Measurements from ENCODE around the gene GPC5.

GRCh38 chr13:92864584-92865284, 1466.3 kb downstream of the GPC5 start:
- TF ChIP-seq, protein P1, sequence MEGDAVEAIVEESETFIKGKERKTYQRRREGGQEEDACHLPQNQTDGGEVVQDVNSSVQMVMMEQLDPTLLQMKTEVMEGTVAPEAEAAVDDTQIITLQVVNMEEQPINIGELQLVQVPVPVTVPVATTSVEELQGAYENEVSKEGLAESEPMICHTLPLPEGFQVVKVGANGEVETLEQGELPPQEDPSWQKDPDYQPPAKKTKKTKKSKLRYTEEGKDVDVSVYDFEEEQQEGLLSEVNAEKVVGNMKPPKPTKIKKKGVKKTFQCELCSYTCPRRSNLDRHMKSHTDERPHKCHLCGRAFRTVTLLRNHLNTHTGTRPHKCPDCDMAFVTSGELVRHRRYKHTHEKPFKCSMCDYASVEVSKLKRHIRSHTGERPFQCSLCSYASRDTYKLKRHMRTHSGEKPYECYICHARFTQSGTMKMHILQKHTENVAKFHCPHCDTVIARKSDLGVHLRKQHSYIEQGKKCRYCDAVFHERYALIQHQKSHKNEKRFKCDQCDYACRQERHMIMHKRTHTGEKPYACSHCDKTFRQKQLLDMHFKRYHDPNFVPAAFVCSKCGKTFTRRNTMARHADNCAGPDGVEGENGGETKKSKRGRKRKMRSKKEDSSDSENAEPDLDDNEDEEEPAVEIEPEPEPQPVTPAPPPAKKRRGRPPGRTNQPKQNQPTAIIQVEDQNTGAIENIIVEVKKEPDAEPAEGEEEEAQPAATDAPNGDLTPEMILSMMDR (IDR thresholded peaks at IDR 0.05; ENCODE audit: low read depth, low read length, missing input control), result no peak
- TF ChIP-seq MAX (IDR thresholded peaks at IDR 0.05) (no peak), ATF3 (IDR thresholded peaks at IDR 0.05) (no peak), GABPA (IDR thresholded peaks at IDR 0.05 in 1 of 2, conservative IDR thresholded peaks at IDR 0.05 in 1 of 2) (no peak), ZBTB33 (IDR thresholded peaks at IDR 0.05) (no peak), YY1 (IDR thresholded peaks at IDR 0.05) (no peak), RAD21 (IDR thresholded peaks at IDR 0.05) (no peak), REST (IDR thresholded peaks at IDR 0.05) (no peak), EGR1 (IDR thresholded peaks at IDR 0.05; ENCODE audit: low read depth in 2 of 2) (no peak), SP1 (IDR thresholded peaks at IDR 0.05) (no peak), HNF4G (IDR thresholded peaks at IDR 0.05) (no peak), TAF1 (conservative IDR thresholded peaks at IDR 0.05) (no peak)
